NCI-H146 (cell line): Measurements from ENCODE around the gene ACOT8.
"Not testable (repeated sequence)": the region's sequence is repeated elsewhere in the genome, so short reads cannot be mapped to it uniquely, and the experiment has no call there.

Source experiments
- DNase-seq: peaks from one replicate; lab custom pipeline; 2025; lab: John Stamatoyannopoulos, UW

Gene ACOT8

GRCh38 chr20:45887346-45887715 lies 30.1 kb upstream of the ACOT8 start, which contains the start of gene SPATA25:
TSS of gene SPATA25 (minus strand) at chr20:45887622. CDS start at chr20:45887590, 32 bp downstream.
- DNase-seq, result no peak

GRCh38 chr20:45886590-45887345 lies 29.6 kb upstream of the ACOT8 start:
- DNase-seq, result no peak

GRCh38 chr20:45883100-45883469 lies 25.9 kb upstream of the ACOT8 start:
- no peak for DNase-seq

- no peak for DNase-seq
These were observed 25.4 kb upstream of the ACOT8 start for GRCh38 chr20:45882469-45883099.

- peak; percentile 99 for DNase-seq
These were observed 24.0 kb upstream of the ACOT8 start, which contains the start of gene ZSWIM1 for GRCh38 chr20:45880988-45881788. TSS of gene ZSWIM1 (plus strand) at chr20:45881227. CDS start at chr20:45882593, 1,366 bp downstream.

- DNase-seq, result no peak
These were observed 21.0 kb upstream of the ACOT8 start for GRCh38 chr20:45878076-45878761.

GRCh38 chr20:45874576-45874975 lies 17.4 kb upstream of the ACOT8 start:
- no peak for DNase-seq

GRCh38 chr20:45874104-45874481 lies 16.9 kb upstream of the ACOT8 start:
- DNase-seq, result not testable (repeated sequence)

GRCh38 chr20:45873409-45874103 lies 16.4 kb upstream of the ACOT8 start:
- no peak for DNase-seq

GRCh38 chr20:45872626-45873025 lies 15.4 kb upstream of the ACOT8 start:
- DNase-seq, result no peak

GRCh38 chr20:45867819-45868176 lies 10.6 kb upstream of the ACOT8 start:
- no peak for DNase-seq

GRCh38 chr20:45867136-45867818 lies 10.1 kb upstream of the ACOT8 start:
- no peak for DNase-seq

GRCh38 chr20:45866454-45866853 lies 9.3 kb upstream of the ACOT8 start:
- no peak for DNase-seq

GRCh38 chr20:45863543-45864470 lies 6.6 kb upstream of the ACOT8 start:
- DNase-seq, result no peak

GRCh38 chr20:45861221-45862075 lies 4.3 kb upstream of the ACOT8 start:
- DNase-seq, result no peak

- no peak for DNase-seq
These were observed 3.5 kb upstream of the ACOT8 start for GRCh38 chr20:45860560-45861220.

- DNase-seq, result no peak
These were observed 2.7 kb upstream of the ACOT8 start for GRCh38 chr20:45859916-45860315.

GRCh38 chr20:45857882-45858216 lies 657 bp upstream of the ACOT8 start:
- peak; percentile 71 for DNase-seq

- no peak for DNase-seq
These were observed 3.7 kb downstream of the ACOT8 start for GRCh38 chr20:45853484-45853883.
